ENCODE results near the gene ANKH. TPM values are rescaled to one million over a fixed set of nuclear protein-coding genes. Genes with fewer than 3 reads are reported as not detected.
A peak's percentile ranks its signal among the peaks of the same experiment; 100 is the strongest.

The ANKH gene
- total RNA-seq, 1 experiment from 2014 or later: 8.0 TPM

DNA sequence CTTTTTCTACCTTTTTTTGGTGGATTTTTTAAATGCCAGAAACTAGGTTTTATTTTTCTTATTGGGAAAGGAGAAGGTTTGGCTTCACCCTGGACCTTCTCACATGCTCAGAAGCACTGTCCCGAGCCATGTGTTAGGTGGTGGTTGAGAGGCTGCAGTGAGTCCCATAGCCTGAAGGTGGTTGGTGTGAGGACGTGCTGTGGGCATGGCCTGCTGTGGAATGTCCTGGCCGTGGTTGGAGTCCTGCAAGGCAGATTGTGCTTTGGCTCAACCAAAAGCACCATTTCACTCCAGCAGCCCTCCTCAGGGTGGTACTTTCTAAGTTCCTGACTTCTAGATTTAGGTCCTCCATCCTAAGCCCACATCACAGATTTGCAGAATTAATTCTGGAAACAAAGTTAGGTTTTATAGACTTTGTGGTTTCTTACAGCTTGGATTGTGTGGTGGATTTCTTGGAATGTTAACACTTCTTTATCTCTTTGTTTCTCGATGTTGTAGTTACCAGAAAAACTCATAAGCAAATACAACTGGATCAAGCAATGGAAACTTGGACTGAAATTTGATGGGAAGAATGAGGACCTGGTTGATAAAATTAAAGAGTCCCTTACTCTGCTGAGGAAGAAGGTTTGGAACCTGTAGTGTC, 184.4 kb downstream of the ANKH start:
- no peak for DNase-seq (ENCODE audit: low spot score)

- DNase-seq (ENCODE audit: low spot score): no peak
These were observed 185.1 kb downstream of the ANKH start for GRCh38 chr5:14686517-14686916.

DNA sequence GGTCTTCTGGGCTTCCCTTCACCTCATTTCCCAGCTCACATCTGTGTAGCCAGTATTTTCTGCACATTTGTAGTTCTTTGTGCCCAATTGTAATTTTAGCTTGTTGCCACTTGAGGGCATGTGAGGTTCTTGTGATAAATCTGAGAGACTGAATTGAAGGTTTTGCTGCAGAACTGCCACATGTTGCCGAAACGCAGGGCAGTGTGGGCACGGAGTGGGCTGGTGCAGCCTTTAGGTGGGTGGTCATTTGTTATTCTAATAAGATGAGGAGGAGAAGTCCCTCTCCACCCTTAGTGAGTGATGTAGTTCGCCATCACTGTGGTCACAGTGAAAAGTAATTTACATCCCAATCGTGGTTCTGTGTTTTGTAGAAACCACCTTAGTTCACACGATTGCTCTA, 185.8 kb downstream of the ANKH start:
- DNase-seq (ENCODE audit: low spot score): peak; percentile 55

DNA sequence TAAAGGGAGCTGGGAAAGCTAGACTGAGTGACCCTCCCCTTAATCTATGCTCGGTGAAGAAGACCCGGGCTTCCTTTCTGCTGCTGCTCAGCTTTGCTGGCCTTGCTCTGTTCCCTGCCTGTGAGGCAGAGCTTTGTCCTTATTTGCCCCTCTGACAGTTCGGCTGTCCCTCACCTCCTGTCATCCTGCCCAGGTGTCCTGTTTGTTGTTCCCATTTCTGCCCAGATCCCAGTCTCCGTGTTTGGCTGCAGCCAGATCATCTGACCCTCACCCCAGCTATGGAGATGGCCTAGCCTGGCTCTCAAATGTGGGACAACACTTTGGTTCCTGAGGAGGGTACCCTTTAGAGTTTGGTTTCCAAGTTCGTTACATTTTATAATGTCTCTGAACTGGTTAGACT, 186.8 kb downstream of the ANKH start:
- DNase-seq (ENCODE audit: low spot score): no peak

DNA sequence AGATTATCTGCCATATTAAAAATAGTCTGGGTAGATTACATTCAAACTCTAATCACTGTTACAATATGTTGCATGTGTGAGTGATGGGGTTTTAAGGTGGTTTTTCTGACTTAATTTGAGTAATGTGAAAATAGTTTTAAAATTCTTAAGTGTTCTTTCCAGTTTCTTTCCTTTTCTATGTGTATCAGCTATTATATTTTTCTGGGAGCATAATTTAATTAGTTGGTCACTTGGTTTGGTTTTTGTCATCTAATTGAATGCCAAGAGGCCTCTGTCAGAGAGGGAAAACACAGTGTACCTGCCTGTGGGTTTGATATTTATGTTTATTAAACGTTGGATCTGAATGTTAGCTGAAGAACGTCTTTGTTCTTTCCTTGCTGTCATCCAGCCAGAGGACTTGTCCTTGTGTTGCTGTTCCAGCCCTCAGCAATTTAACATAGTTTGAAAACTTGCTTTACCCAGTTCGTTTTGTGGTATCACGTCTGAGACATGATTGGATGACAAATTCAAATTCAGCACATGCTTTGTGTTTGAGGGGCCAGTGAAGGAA, 187.6 kb downstream of the ANKH start:
- no peak for DNase-seq (ENCODE audit: low spot score)

GRCh38 chr5:14681236-14681752, 190.3 kb downstream of the ANKH start:
- DNase-seq (ENCODE audit: low spot score): no peak

GRCh38 chr5:14679595-14679994, 192.0 kb downstream of the ANKH start:
- DNase-seq (ENCODE audit: low spot score): no peak

DNA sequence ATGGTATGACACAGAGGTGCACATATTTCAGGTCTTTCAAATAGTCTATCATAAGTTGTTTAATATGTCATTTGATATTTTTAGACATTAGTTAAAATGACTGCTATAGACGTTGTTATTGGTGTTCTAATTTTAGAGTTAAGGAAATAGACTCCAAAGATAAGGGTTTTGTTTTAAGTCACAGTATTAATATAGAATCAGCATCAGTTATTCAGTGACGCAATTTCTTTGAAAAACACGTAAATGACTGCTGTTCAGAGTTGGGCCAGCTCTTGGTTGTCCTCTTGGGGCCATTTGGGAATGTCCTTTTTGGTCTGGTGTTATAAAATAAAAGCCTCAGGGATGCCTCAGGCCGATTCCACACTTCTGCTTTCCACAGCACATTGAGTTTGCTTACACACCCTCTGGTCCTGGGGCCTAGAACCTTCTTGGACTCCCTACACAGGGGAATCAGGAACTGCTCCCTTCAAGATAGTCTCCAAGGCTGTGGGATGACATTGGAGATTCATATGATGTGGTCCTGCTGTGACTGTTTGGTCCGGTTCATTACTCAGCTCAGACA, 192.7 kb downstream of the ANKH start:
- no peak for DNase-seq (ENCODE audit: low spot score)

- peak; percentile 82 for DNase-seq (ENCODE audit: low spot score)
These were observed 195.3 kb downstream of the ANKH start for GRCh38 chr5:14676320-14676719.

DNA sequence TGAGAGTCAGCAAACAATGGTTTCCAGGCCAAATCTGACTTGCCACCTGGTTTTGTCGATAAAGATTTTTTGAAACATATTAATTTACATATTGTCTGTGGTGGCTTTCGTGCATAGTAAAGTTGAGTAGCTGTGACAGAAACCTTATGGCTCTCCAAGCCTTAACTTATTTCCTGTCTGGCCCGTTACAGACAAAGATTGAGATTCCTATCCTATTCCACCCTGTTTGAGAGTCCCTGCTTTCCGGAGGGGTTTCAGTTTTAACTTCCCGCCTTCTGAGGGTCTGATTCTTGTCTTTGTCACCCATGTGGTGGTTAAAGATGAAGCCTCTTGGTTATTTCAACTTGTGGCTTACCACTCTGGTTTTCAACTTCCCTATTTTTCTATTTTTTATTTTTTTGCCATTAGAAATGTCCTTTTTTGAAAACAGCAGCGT, 195.7 kb downstream of the ANKH start:
- no peak for DNase-seq (ENCODE audit: low spot score)

DNA sequence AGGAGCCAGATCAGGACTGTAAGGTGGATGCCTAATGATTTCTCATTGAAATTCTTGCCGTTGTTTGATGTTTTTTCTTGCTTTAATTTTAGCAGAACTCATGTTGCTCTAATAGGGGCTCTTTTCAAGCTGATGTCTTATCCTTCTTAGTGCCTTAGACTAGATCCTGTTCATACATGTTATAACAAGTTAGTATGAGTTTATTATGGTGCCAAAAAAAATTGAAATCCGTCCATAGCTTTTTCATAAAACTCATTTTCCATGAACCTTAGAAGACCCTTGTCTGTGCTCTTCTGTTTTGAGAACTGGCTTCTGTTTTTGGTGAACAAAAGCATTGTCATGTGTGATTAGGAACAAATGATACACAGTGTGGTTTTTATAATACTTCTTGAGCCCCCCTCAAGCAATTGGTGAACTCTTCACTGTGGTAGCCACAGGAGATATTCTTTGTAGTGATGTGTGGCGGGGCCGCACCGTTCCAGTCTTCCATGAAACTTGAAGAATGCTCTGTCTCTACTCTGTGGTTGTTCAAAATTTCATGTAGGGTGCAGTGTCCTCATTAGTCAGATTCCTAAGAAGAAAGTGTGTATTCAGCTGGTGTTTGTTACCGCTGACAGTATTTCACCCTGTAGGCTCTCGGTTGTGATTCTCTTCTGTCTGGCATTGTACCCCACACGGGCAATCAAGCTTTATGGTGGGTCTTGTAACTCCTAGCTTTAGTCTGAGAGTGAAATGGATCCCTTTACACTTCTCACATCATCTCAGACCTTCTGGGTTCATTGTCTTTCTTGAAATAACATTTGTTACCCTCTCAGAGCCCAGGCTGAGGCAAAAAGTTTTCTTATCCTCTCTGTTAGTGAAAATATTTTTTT, 196.4 kb downstream of the ANKH start:
- no peak for DNase-seq (ENCODE audit: low spot score)

GRCh38 chr5:14673443-14673842, 198.1 kb downstream of the ANKH start:
- no peak for DNase-seq (ENCODE audit: low spot score)

DNA sequence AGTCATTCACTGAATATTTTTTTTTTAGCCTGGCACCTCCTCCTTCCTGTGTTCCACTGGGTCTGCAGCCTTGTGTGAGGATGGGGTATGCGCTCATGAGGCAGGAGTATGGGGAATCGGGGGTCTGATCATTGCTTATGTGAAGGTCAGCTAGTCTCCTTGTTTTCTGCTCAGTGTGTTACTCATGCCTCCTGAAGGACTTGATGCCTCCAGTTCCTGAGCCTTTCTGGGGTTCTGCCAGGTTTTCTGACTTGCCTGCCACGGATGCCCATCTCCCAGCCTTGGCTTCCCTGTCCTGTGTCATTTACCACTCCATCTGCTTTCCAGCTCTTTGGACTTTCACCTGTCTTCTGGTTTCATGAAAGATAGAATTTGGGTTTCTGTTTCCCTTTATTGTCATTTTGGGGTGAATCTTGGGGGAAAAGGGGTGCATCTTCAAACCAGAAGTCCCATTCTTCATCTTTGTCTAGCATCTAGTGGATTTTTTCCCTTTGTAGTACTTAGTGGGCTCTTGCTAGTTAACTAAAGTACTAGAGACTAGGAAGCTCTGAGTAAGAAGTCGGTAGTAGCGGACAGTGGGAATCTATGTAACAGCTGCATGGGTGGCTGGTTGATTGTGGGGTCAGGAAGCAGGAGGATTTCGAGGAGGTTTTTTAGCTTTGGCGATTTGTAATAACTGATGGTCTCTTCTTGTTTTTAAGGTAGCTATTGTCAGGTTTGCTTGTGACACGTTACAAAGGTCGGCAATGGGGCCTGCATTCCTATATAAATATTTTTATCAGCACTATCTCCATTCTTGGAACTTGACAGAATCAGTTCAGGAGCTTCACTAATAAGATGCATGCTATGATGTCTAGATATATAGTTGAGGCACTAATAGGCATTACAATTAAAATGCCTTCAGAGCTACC, 198.8 kb downstream of the ANKH start:
- DNase-seq (ENCODE audit: low spot score): peak; percentile 18

DNA sequence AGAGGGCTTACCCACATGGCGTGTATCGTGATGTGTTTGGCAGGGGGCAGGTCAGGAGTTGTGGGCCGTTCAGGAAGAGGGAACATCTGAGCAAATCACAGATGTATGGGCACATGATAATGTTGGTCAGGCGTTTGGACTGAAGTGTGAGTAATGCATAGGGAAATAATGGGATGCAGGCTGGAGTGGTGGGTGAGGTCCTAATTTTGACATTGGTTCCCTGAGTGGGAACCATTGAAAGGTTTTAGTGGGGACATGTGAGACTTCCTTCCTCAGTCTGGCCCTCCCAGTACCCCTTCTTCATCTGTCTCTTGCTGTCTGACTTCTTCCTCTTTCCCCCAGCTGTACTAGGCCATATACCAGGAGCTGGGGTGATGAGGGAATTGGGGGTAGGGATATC, 199.5 kb downstream of the ANKH start:
- DNase-seq (ENCODE audit: low spot score): no peak

GRCh38 chr5:14671414-14671813, 200.2 kb downstream of the ANKH start:
- DNase-seq (ENCODE audit: low spot score): peak; percentile 29

DNA sequence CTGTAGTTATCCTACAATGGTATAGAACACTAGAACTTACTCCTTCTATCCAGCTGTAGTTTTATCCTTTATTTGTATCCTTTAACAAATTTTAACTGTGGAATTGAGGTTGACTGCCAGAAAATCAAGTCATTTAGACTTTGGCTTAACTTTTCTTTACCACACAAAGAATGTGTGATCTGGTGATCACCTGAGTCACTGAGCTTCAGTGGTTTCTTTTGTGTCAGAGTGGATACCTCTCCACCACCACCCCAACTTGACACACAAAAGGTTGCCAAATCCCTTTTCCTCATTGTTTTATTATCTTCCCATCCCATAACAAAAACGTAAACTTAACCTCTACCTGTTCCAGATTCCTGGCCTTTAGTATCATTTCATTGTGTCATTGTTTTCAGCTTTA, 201.6 kb downstream of the ANKH start:
- peak; percentile 32 for DNase-seq (ENCODE audit: low spot score)

DNA sequence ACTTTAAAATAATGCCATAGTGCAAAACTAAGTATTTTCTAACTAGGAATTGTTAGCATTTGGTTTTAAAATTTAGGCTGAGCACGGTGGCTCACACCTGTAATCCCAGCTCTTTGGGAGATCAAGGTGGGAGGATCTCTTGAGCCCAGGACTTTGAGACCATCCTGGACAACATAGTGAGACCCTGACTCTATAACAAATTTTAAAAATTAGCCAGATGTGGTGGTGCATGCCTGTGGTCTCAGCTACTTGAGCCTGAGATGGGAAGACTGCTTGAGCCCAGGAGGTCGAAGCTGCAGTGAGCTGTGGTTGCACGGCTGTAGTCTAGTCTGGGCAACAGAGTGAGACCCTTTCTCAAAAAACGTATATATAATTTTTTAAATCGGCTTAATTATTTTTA, 202.2 kb downstream of the ANKH start:
- DNase-seq (ENCODE audit: low spot score): no peak

GRCh38 chr5:14668181-14668591, 203.4 kb downstream of the ANKH start:
- no peak for DNase-seq (ENCODE audit: low spot score)

GRCh38 chr5:14667770-14668169, 203.8 kb downstream of the ANKH start:
- DNase-seq (ENCODE audit: low spot score): no peak

DNA sequence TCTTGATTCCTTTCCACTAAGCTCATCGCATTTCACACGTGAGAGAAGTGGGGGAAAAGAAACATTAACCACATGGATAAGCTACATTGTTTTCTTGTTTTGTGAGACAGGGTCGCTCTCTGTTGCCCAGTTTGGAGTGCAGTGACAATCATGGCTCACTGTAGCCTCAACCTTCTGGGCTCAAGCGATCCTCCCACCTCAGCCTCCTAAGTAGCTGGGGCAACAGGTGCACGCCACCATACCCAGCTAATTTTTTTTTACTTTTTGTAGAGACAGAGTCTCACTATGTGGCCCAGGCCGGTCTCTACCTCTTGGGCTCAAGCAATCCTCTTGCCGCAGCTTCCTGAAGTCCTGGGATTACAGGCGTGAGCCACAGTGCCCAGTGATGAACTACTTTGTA, 204.3 kb downstream of the ANKH start:
- no peak for DNase-seq (ENCODE audit: low spot score)

GRCh38 chr5:14666357-14666756, 205.2 kb downstream of the ANKH start:
- DNase-seq (ENCODE audit: low spot score): no peak
